GM13977 (cell line): ENCODE measurements around the gene ARID3B.

Experiments
- DNase-seq: peaks from one replicate; pipeline ENCODE4 v3.0.0; 2012; ENCODE audit warnings: low spot score
- in situ Hi-C: fragments of 300-500 bp; cut with MboI; formaldehyde crosslinking; loops from one replicate; pipeline ENCODE4 v1.12.0; 2022; ENCODE audit warnings: low sequenced_read_pairs, low pct_unique_long_range_greater_than_20kb, mixed read lengths, inconsistent platforms; ENCODE audit not compliant: unreplicated experiment
- TF ChIP-seq, protein P1 (sequence below): IDR thresholded peaks from 2 replicates; pipeline ENCODE4 v1.5.1; 2012; ENCODE audit warnings: mild to moderate bottlenecking, control low read depth; ENCODE audit not compliant: insufficient read depth; ENCODE audit errors: extremely low read depth, missing control alignments

ARID3B gene

DNA sequence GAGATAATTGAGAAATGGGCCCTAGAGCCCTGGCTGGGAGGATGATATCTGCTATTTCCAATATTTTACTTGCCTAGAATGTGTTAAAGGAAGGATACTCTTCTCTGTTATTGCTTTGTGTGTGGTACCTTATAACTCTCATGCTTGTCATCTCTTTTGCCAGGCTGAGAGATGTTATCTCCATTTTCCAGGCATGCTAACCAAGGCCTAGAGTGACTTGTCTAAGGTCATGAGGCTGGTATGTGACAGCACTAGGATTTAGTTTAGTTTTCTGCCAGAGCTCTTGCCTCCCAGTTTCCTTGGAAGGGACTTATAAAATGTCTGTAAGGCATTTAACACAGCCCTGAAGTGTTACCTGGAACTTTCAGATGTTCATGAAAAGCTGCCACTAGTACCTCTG is 76.0 kb downstream of the ARID3B start:
- in situ Hi-C loops, result no loop called here
- no peak for DNase-seq
- TF ChIP-seq, protein P1, sequence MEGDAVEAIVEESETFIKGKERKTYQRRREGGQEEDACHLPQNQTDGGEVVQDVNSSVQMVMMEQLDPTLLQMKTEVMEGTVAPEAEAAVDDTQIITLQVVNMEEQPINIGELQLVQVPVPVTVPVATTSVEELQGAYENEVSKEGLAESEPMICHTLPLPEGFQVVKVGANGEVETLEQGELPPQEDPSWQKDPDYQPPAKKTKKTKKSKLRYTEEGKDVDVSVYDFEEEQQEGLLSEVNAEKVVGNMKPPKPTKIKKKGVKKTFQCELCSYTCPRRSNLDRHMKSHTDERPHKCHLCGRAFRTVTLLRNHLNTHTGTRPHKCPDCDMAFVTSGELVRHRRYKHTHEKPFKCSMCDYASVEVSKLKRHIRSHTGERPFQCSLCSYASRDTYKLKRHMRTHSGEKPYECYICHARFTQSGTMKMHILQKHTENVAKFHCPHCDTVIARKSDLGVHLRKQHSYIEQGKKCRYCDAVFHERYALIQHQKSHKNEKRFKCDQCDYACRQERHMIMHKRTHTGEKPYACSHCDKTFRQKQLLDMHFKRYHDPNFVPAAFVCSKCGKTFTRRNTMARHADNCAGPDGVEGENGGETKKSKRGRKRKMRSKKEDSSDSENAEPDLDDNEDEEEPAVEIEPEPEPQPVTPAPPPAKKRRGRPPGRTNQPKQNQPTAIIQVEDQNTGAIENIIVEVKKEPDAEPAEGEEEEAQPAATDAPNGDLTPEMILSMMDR, result no peak

DNA sequence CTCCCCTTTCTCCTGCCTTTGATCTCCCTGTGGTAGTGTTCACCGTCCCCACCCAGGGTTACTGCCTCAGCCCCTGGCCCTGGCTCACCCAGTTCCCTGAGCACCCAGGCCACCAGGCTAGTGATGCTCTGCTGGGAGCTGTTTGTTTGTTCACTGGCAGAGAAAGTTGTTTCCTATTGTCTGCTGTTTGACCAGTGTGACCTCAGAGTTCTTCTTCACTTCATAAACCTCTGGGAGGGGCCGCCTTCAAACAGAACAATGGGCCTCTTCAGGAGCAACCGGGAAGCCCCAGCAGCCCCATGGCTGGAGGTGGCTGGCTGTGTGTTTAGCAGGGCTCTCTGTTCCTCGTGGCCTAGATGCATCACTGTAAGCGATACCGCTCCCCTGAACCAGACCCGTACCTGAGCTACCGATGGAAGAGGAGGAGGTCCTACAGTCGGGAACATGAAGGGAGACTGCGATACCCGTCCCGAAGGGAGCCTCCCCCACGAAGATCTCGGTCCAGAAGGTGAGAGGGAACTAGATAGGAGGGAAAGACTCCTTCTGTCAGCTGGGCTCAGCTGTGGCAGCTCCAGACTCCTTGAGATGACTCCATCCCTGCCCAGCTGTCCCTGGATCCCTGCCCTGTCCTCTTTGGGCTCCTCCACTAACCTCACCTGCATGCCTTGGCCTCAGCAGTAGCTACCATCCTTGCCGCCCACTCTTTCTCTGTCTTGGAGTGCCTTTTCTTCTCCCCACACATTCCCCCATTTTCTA is 78.0 kb downstream of the ARID3B start:
- in situ Hi-C loops, result no loop called here
- TF ChIP-seq, protein P1, result no peak
- DNase-seq, result no peak

DNA sequence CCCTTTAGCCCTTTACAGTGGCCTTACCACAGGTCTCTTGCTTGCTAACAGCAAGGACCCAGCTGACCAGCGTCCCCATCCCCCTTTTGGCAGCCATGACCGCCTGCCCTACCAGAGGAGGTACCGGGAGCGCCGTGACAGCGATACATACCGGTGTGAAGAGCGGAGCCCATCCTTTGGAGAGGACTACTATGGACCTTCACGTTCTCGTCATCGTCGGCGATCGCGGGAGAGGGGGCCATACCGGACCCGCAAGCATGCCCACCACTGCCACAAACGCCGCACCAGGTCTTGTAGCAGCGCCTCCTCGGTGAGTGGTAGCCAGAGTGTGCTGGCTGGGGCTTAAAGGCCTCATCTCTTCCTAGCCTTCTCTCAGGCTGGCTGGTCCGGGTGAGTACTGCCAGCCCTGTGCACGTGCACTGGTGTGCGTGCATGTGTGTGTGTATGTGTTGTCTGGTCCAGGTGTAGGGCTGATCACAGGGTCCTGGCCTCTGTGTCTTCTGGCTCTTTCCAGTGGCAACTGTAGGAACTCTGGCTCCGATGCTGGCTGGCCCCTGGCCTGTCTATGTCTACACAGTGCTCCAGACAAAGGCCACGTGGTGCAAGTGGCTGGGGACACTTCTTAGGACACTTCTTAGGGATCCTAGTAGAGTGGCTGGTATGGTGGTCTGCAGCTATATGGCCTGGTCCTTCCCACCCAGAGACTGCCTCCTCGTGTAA is 79.1 kb downstream of the ARID3B start:
- TF ChIP-seq, protein P1, result no peak
- in situ Hi-C loops, result loop anchor here (10.0 kb wide), 1 partner anchor 245 kb away; no protein-coding TSS in a partner anchor
- DNase-seq, result no peak

DNA sequence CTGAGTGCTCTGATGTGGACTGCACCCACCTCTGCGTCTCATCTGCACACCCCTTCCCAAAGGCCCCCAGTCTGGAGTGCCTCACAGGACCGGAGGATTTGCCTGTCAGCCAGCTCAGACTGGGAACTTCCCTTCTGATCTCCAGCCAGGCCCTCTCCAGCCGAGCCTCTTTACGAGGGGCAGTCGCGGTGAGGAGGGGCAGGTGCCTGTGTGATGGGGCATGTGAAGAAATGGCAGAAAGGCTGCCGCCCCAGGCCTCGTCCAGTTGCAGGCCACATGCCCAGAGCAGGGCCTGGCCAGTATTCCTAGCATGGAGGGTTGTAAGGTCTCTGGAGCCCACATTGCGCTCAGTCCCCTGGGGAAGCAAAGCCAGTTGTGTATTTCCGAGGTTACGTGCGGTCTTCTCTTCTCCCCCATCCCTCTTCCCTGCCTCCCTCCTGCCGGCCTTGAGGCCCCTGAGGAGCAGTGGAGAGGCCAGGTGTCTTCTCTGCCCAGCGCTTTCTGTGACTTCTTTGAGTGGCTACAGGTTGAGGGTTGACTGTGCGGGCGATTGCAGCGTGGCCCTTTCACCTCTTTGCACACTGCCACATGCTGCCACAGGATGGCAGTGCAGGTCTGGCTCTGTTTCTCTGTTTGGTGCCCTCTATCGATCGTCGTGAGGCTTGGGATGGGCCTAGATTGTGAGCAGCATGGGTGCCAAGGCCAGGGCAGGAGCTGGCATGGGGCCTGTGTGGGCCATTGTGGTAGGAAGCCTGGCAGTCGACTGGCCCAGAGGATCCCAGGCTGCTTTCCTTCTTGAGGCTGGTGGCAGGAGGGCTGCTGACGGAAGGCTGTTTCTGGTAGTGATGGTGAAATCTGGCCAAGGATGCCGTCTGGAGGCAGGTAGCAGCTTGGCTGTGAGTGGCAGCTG is 79.9 kb downstream of the ARID3B start:
- peak; percentile 85 for DNase-seq
- in situ Hi-C loops, result loop anchor here (10.0 kb wide), 1 partner anchor 246 kb away; no protein-coding TSS in a partner anchor
- TF ChIP-seq, protein P1, result peak; percentile 96

DNA sequence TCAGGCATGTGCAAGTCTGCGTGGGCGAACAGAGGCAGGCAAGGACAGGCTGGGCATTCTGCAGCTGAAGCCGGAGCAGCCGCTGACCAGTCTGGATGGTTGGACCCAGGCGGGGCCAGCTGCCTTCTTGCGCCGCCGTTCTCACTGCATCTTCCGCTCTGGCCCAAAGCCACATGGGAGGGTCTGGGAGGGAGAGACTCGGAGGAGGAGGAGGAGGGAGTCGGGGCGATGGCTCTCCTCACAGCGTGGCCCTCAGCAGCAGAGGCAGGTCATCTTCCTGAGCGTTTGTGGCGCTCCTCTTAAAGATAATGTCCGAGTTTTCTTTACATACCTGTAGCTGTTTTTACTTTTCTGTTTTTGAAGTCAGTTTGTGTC is 80.5 kb downstream of the ARID3B start:
- in situ Hi-C loops, result loop anchor here (10.0 kb wide), 1 partner anchor 247 kb away; no protein-coding TSS in a partner anchor
- no peak for DNase-seq
- TF ChIP-seq, protein P1, result no peak

DNA sequence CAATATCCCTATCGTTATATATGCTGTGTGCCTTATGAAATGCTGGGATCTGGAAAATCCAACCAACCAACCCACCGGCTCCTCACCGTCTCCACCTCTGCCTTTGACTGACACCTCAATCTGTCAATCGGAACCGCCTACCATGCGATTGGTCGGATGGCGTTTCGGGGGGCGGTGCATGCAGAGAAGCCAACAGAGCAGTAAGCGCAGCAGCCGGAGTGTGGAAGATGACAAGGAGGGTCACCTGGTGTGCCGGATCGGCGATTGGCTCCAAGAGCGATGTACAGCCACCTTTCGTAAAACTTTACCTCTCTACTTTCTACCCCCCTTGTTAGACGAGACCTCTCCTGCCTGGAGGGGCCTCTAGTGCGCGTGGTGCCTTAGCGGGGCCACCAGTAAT is 80.9 kb downstream of the ARID3B start:
- TF ChIP-seq, protein P1, result no peak
- no peak for DNase-seq
- in situ Hi-C loops, result loop anchor here (10.0 kb wide), 1 partner anchor 247 kb away; no protein-coding TSS in a partner anchor
